SU-DHL-6 (cell line): ENCODE data around the gene PTPRN2.

Experiments used
- H2AFZ ChIP-seq: fragments of 200-600 bp; sonication (generic); 2 replicates; pipeline ENCODE4 v1.6.1; 2014; ENCODE audit warnings: low read depth, mild to moderate bottlenecking, moderate library complexity, mixed read lengths, antibody characterized with exemption, low read length; ENCODE audit not compliant: severe bottlenecking
- H3F3A ChIP-seq: fragments of 200-600 bp; shearing (Covaris generic); 2 replicates; pipeline ENCODE4 v1.6.0; 2016; ENCODE audit warnings: antibody characterized with exemption, mild to moderate bottlenecking; ENCODE audit not compliant: insufficient read depth
- H3K27ac ChIP-seq: fragments of 200-600 bp; sonication (generic); 2 replicates; pipeline ENCODE4 v1.5.1; 2016; ENCODE audit warnings: low read depth, mild to moderate bottlenecking, low read length, moderate library complexity, mixed read lengths
- H3K27me3 ChIP-seq: fragments of 200-600 bp; sonication (generic), shearing (Covaris generic); 2 replicates; pipeline ENCODE4 v1.6.0; 2014; ENCODE audit warnings: mild to moderate bottlenecking, low read length
- H3K36me3 ChIP-seq: fragments of 200-600 bp; sonication (generic); 2 replicates; pipeline ENCODE4 v1.6.1; 2014; ENCODE audit warnings: mild to moderate bottlenecking, low read length, mixed read lengths
- H3K4me2 ChIP-seq: fragments of 300-600, 200-600 bp; shearing (Covaris generic), sonication (generic); 2 replicates; pipeline ENCODE4 v1.6.0; 2014; ENCODE audit warnings: low read length, low read depth, mild to moderate bottlenecking; ENCODE audit not compliant: poor library complexity, severe bottlenecking
- H3K4me3 ChIP-seq: fragments of 200-600 bp; sonication (generic); 2 replicates; pipeline ENCODE4 v1.5.1; 2014; ENCODE audit warnings: antibody characterized with exemption, low read length, mild to moderate bottlenecking, mixed read lengths; ENCODE audit not compliant: insufficient read depth, poor library complexity, severe bottlenecking
- H3K79me2 ChIP-seq: fragments of 200-600 bp; sonication (generic); 2 replicates; pipeline ENCODE4 v1.6.1; 2014; ENCODE audit warnings: mild to moderate bottlenecking, low read length, moderate library complexity; ENCODE audit not compliant: insufficient read depth
- H3K9ac ChIP-seq: fragments of 200-600 bp; sonication (generic); 2 replicates; pipeline ENCODE4 v1.7.0; 2014; ENCODE audit warnings: mild to moderate bottlenecking, low read length
- H3K9me2 ChIP-seq: fragments of 200-600 bp; sonication (generic); replicated peaks from 2 replicates; pipeline ENCODE4 v1.6.1; 2014; ENCODE audit warnings: low read length; ENCODE audit not compliant: insufficient read depth
- H3K9me3 ChIP-seq: fragments of 200-600 bp; sonication (generic); 2 replicates; pipeline ENCODE4 v1.6.1; 2014; ENCODE audit warnings: low read length, mixed read lengths; ENCODE audit not compliant: insufficient read depth
- H4K20me1 ChIP-seq: fragments of 200-600 bp; sonication (generic); 2 replicates; pipeline ENCODE4 v1.6.1; 2014; ENCODE audit warnings: low read depth, mild to moderate bottlenecking, antibody characterized with exemption, low read length, moderate library complexity, mixed read lengths
- CTCF ChIP-seq: fragments of 200-600 bp; sonication (generic); IDR thresholded peaks from one replicate; pipeline ENCODE4 v1.5.1; 2017; ENCODE audit warnings: antibody characterized with exemption, mild to moderate bottlenecking, low read length, moderate library complexity; ENCODE audit not compliant: insufficient read depth, poor library complexity, severe bottlenecking
- EZH2phosphoT487 ChIP-seq: fragments of 200-600 bp; sonication (generic), shearing (Covaris generic); conservative IDR thresholded peaks from 2 replicates; pipeline ENCODE4 v1.6.1; 2018; ENCODE audit warnings: mild to moderate bottlenecking, antibody characterized with exemption, low read length, moderate library complexity, mixed read lengths

PTPRN2 gene

GRCh38 chr7:157618823-157619606 lies 968.6 kb downstream of the PTPRN2 start:
- Histone ChIP-seq H3K27me3 (no peaks in the 10 kb centered on the region), H4K20me1 (no peaks in the 10 kb centered on the region), H3K9ac (no peak overlapping the region), H3K79me2 (no peaks in the 10 kb centered on the region), H3K4me2 (no peak overlapping the region), H3K9me3 (no peaks in the 10 kb centered on the region), H3K9me2 (no peaks in the 10 kb centered on the region), H3F3A (no peaks in the 10 kb centered on the region), H3K36me3 (no peaks in the 10 kb centered on the region), H3K4me3 (no peak overlapping the region), H2AFZ (no peak overlapping the region), H3K27ac (no peak overlapping the region)
- no peak for TF ChIP-seq EZH2phosphoT487
- TF ChIP-seq CTCF = no peak

GRCh38 chr7:157618091-157618726 lies 969.4 kb downstream of the PTPRN2 start:
- Histone ChIP-seq H3K9me3 (no peaks in the 10 kb centered on the region), H3K27me3 (no peaks in the 10 kb centered on the region), H3K36me3 (no peaks in the 10 kb centered on the region), H2AFZ (no peak overlapping the region), H4K20me1 (no peaks in the 10 kb centered on the region), H3K79me2 (no peaks in the 10 kb centered on the region), H3K9ac (no peak overlapping the region), H3K27ac (no peak overlapping the region), H3F3A (no peaks in the 10 kb centered on the region), H3K9me2 (no peaks in the 10 kb centered on the region), H3K4me2 (no peak overlapping the region), H3K4me3 (no peak overlapping the region)
- no peak for TF ChIP-seq CTCF
- no peak for TF ChIP-seq EZH2phosphoT487

GRCh38 chr7:157617401-157617800 lies 970.2 kb downstream of the PTPRN2 start:
- H4K20me1 ChIP-seq = no peaks in the 10 kb centered on the region
- H3K27me3 ChIP-seq = no peaks in the 10 kb centered on the region

More at GRCh38 chr7:157617401-157617800, 970.2 kb downstream of the PTPRN2 start:
- H3F3A ChIP-seq = no peaks in the 10 kb centered on the region
- no peak overlapping the region for H3K9ac ChIP-seq
- no peaks in the 10 kb centered on the region for H3K9me2 ChIP-seq
- TF ChIP-seq EZH2phosphoT487 (no peak), CTCF (no peak)
- H3K4me3 ChIP-seq = no peak overlapping the region
- no peak overlapping the region for H3K4me2 ChIP-seq
- H3K9me3 ChIP-seq = no peaks in the 10 kb centered on the region
- no peaks in the 10 kb centered on the region for H3K36me3 ChIP-seq
- no peak overlapping the region for H3K27ac ChIP-seq
- no peaks in the 10 kb centered on the region for H3K79me2 ChIP-seq
- H2AFZ ChIP-seq = no peak overlapping the region
